ENCODE data around the gene KIF1A. TPM values are rescaled to one million over a fixed set of nuclear protein-coding genes. Genes with fewer than 3 reads are reported as not detected.
A peak's percentile ranks its signal among the peaks of the same experiment; 100 is the strongest.
"Not testable (repeated sequence)": the region's sequence is repeated elsewhere in the genome, so short reads cannot be mapped to it uniquely, and the experiment has no call there.

KIF1A gene
- total and polyA plus RNA-seq, 2 of the 8 experiments (the other 6 are each of a cell fraction or from before 2014, with no cell fraction given) = 61.3 to 281 TPM

DNA sequence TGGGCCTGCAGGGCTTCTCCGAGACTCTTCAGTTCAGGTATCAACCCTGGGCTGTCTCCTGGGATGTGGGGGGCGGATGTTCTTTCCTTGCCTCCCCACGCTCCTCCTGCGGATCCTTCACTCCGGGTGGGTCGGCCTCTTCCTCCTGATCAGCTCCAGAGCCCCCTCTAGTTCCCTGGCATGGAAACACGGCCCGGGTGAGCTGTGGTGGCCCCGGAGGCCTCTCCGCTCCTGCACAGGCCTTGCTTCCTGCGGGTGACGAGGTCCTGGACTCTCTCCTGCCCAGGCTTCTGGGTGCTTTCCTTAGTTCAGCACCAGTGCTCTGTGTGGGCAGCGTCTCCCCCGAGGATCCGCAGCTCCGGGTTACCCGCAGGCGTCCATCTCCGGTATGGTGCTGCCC lies 124.4 kb downstream of the KIF1A start:
- H3K9ac ChIP-seq (replicated peaks in 1 of 4; ENCODE audit: extremely low read depth in 1 of 4, low read depth in 3 of 4, low read length in 3 of 4); H3K18ac ChIP-seq (ENCODE audit: extremely low read depth, low read length); H3K4me2 ChIP-seq (ENCODE audit: insufficient read depth in 1 of 2, low read depth in 2 of 2, low read length in 2 of 2); H2BK15ac ChIP-seq (ENCODE audit: low read length); H3K79me2 ChIP-seq (ENCODE audit: control insufficient read depth in 1 of 2, insufficient read depth in 2 of 2, low read length in 2 of 2); H3K4me3 ChIP-seq (ENCODE audit: extremely low read depth in 1 of 4, insufficient read depth in 2 of 4, low read depth in 3 of 4, low read length in 4 of 4); H3K36me3 ChIP-seq (ENCODE audit: control insufficient read depth in 2 of 4, insufficient read depth in 4 of 4, low read length in 3 of 4); H3K27me3 ChIP-seq (replicated peaks in 1 of 4; ENCODE audit: control insufficient read depth in 3 of 4, extremely low read depth in 1 of 4, insufficient read depth in 3 of 4, low read length in 3 of 4); H3K4me1 ChIP-seq (replicated peaks in 1 of 4; ENCODE audit: control insufficient read depth in 3 of 4, insufficient read depth in 4 of 4, low read length in 3 of 4); H3K23ac ChIP-seq (ENCODE audit: insufficient read length); H3K79me1 ChIP-seq (ENCODE audit: low read depth, low read length); POLR2A ChIA-PET (ENCODE audit: partially characterized antibody); H3K14ac ChIP-seq (ENCODE audit: insufficient read length); H2BK5ac ChIP-seq (ENCODE audit: low read depth, low read length); DNase-seq (ENCODE audit: low read depth in 1 of 2, low spot score in 2 of 2); H2BK12ac ChIP-seq (ENCODE audit: low read depth, low read length); H2BK120ac ChIP-seq (replicated peaks; ENCODE audit: low read depth, low read length); H4K5ac ChIP-seq (ENCODE audit: insufficient read length, low read depth, low read length); H4K8ac ChIP-seq (ENCODE audit: extremely low read depth, insufficient read depth, low read length); H3K56ac ChIP-seq (replicated peaks; ENCODE audit: insufficient read length, low read depth, low read length); H2AFZ ChIP-seq (ENCODE audit: low read length); H2AK5ac ChIP-seq (ENCODE audit: low read depth, low read length); CTCF ChIA-PET (ENCODE audit: partially characterized antibody); H3K9me3 ChIP-seq (ENCODE audit: insufficient read depth in 2 of 2, low read depth in 1 of 2, low read length in 1 of 2); H2BK20ac ChIP-seq (ENCODE audit: low read length); H4K20me1 ChIP-seq (replicated peaks in 1 of 2; ENCODE audit: control insufficient read depth in 1 of 2, insufficient read depth in 2 of 2, low read length in 2 of 2); H3K23me2 ChIP-seq (ENCODE audit: low read depth, low read length); H3K4ac ChIP-seq (replicated peaks; ENCODE audit: insufficient read length, low read depth, low read length); H3K27ac ChIP-seq (ENCODE audit: low read depth, low read length); H4K91ac ChIP-seq (replicated peaks; ENCODE audit: insufficient read length, low read length): not testable (repeated sequence)
- WGBS, 2 experiments (ENCODE audit: extremely low coverage in 1 of 2, insufficient coverage in 1 of 2, insufficient read length in 1 of 2, insufficient replicate concordance in 2 of 2, low coverage in 1 of 2, low lambda C conversion rate in 2 of 2, missing lambda C conversion rate in 1 of 2) = no CpG with 5 or more reads among the region's 19 CpGs
- FAIRE-seq = peak; percentile 72

DNA sequence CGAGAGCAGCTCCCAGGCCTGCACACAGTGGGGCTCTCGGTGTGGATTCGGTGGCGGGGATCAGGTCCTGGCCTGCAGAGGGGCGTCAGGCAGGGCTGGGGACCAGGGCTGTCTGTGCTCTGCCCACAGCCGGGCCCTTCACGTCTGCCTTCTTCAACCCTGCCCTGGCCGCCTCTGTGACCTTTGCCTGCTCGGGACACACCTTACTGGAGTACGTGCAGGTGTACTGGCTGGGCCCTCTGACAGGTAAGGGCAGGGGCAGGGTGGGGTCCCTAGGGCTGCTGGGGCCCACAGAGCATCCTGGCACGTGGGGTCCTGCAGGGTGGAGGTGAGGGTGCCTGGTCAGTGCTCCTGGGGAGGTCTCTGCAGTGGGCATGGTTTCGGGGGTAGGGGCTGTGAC lies 125.7 kb downstream of the KIF1A start:
- H3K23me2 ChIP-seq (ENCODE audit: low read depth, low read length); H4K8ac ChIP-seq (ENCODE audit: extremely low read depth, insufficient read depth, low read length); H2BK20ac ChIP-seq (ENCODE audit: low read length); H3K27me3 ChIP-seq (replicated peaks in 1 of 4; ENCODE audit: control insufficient read depth in 3 of 4, extremely low read depth in 1 of 4, insufficient read depth in 3 of 4, low read length in 3 of 4); H3K79me1 ChIP-seq (ENCODE audit: low read depth, low read length); H3K4me2 ChIP-seq (ENCODE audit: insufficient read depth in 1 of 2, low read depth in 2 of 2, low read length in 2 of 2); H4K5ac ChIP-seq (ENCODE audit: insufficient read length, low read depth, low read length); H3K4me3 ChIP-seq (ENCODE audit: extremely low read depth in 1 of 4, insufficient read depth in 2 of 4, low read depth in 3 of 4, low read length in 4 of 4); H2AFZ ChIP-seq (ENCODE audit: low read length); H3K36me3 ChIP-seq (ENCODE audit: control insufficient read depth in 2 of 4, insufficient read depth in 4 of 4, low read length in 3 of 4); H3K18ac ChIP-seq (ENCODE audit: extremely low read depth, low read length); H2BK12ac ChIP-seq (ENCODE audit: low read depth, low read length); H3K4me1 ChIP-seq (replicated peaks in 1 of 4; ENCODE audit: control insufficient read depth in 3 of 4, insufficient read depth in 4 of 4, low read length in 3 of 4); H3K9me3 ChIP-seq (ENCODE audit: insufficient read depth in 2 of 2, low read depth in 1 of 2, low read length in 1 of 2); H3K9ac ChIP-seq (replicated peaks in 1 of 4; ENCODE audit: extremely low read depth in 1 of 4, low read depth in 3 of 4, low read length in 3 of 4); H3K27ac ChIP-seq (ENCODE audit: low read depth, low read length); H2BK120ac ChIP-seq (replicated peaks; ENCODE audit: low read depth, low read length); H4K91ac ChIP-seq (replicated peaks; ENCODE audit: insufficient read length, low read length); H3K4ac ChIP-seq (replicated peaks; ENCODE audit: insufficient read length, low read depth, low read length); H3K14ac ChIP-seq (ENCODE audit: insufficient read length); H3K79me2 ChIP-seq (ENCODE audit: control insufficient read depth in 1 of 2, insufficient read depth in 2 of 2, low read length in 2 of 2); H3K23ac ChIP-seq (ENCODE audit: insufficient read length); H2AK5ac ChIP-seq (ENCODE audit: low read depth, low read length); H2BK15ac ChIP-seq (ENCODE audit: low read length); FAIRE-seq; H2BK5ac ChIP-seq (ENCODE audit: low read depth, low read length); CTCF ChIA-PET (ENCODE audit: partially characterized antibody); DNase-seq (ENCODE audit: low read depth in 1 of 2, low spot score in 2 of 2); POLR2A ChIA-PET (ENCODE audit: partially characterized antibody); H3K56ac ChIP-seq (replicated peaks; ENCODE audit: insufficient read length, low read depth, low read length); H4K20me1 ChIP-seq (replicated peaks in 1 of 2; ENCODE audit: control insufficient read depth in 1 of 2, insufficient read depth in 2 of 2, low read length in 2 of 2): not testable (repeated sequence)
- WGBS, 2 experiments (ENCODE audit: extremely low coverage in 1 of 2, insufficient coverage in 1 of 2, insufficient read length in 1 of 2, insufficient replicate concordance in 2 of 2, low coverage in 1 of 2, low lambda C conversion rate in 2 of 2, missing lambda C conversion rate in 1 of 2) = no CpG with 5 or more reads among the region's 12 CpGs
